SU-DHL-6 (cell line): ENCODE measurements around the gene RAMP3.

Experiments used
- H2AFZ ChIP-seq: fragments of 200-600 bp; sonication (generic); 2 replicates; pipeline ENCODE4 v1.6.1; 2014; ENCODE audit warnings: low read depth, mild to moderate bottlenecking, moderate library complexity, mixed read lengths, antibody characterized with exemption, low read length; ENCODE audit not compliant: severe bottlenecking
- H3F3A ChIP-seq: fragments of 200-600 bp; shearing (Covaris generic); 2 replicates; pipeline ENCODE4 v1.6.0; 2016; ENCODE audit warnings: antibody characterized with exemption, mild to moderate bottlenecking; ENCODE audit not compliant: insufficient read depth
- H3K27ac ChIP-seq: fragments of 200-600 bp; sonication (generic); 2 replicates; pipeline ENCODE4 v1.5.1; 2016; ENCODE audit warnings: low read depth, mild to moderate bottlenecking, low read length, moderate library complexity, mixed read lengths
- H3K27me3 ChIP-seq: fragments of 200-600 bp; sonication (generic), shearing (Covaris generic); 2 replicates; pipeline ENCODE4 v1.6.0; 2014; ENCODE audit warnings: mild to moderate bottlenecking, low read length
- H3K36me3 ChIP-seq: fragments of 200-600 bp; sonication (generic); 2 replicates; pipeline ENCODE4 v1.6.1; 2014; ENCODE audit warnings: mild to moderate bottlenecking, low read length, mixed read lengths
- H3K4me2 ChIP-seq: fragments of 300-600, 200-600 bp; shearing (Covaris generic), sonication (generic); 2 replicates; pipeline ENCODE4 v1.6.0; 2014; ENCODE audit warnings: low read length, low read depth, mild to moderate bottlenecking; ENCODE audit not compliant: poor library complexity, severe bottlenecking
- H3K4me3 ChIP-seq: fragments of 200-600 bp; sonication (generic); 2 replicates; pipeline ENCODE4 v1.5.1; 2014; ENCODE audit warnings: antibody characterized with exemption, low read length, mild to moderate bottlenecking, mixed read lengths; ENCODE audit not compliant: insufficient read depth, poor library complexity, severe bottlenecking
- H3K79me2 ChIP-seq: fragments of 200-600 bp; sonication (generic); 2 replicates; pipeline ENCODE4 v1.6.1; 2014; ENCODE audit warnings: mild to moderate bottlenecking, low read length, moderate library complexity; ENCODE audit not compliant: insufficient read depth
- H3K9ac ChIP-seq: fragments of 200-600 bp; sonication (generic); 2 replicates; pipeline ENCODE4 v1.7.0; 2014; ENCODE audit warnings: mild to moderate bottlenecking, low read length
- H3K9me2 ChIP-seq: fragments of 200-600 bp; sonication (generic); replicated peaks from 2 replicates; pipeline ENCODE4 v1.6.1; 2014; ENCODE audit warnings: low read length; ENCODE audit not compliant: insufficient read depth
- H3K9me3 ChIP-seq: fragments of 200-600 bp; sonication (generic); 2 replicates; pipeline ENCODE4 v1.6.1; 2014; ENCODE audit warnings: low read length, mixed read lengths; ENCODE audit not compliant: insufficient read depth
- H4K20me1 ChIP-seq: fragments of 200-600 bp; sonication (generic); 2 replicates; pipeline ENCODE4 v1.6.1; 2014; ENCODE audit warnings: low read depth, mild to moderate bottlenecking, antibody characterized with exemption, low read length, moderate library complexity, mixed read lengths
- CTCF ChIP-seq: fragments of 200-600 bp; sonication (generic); IDR thresholded peaks from one replicate; pipeline ENCODE4 v1.5.1; 2017; ENCODE audit warnings: antibody characterized with exemption, mild to moderate bottlenecking, low read length, moderate library complexity; ENCODE audit not compliant: insufficient read depth, poor library complexity, severe bottlenecking
- EZH2phosphoT487 ChIP-seq: fragments of 200-600 bp; sonication (generic), shearing (Covaris generic); conservative IDR thresholded peaks from 2 replicates; pipeline ENCODE4 v1.6.1; 2018; ENCODE audit warnings: mild to moderate bottlenecking, antibody characterized with exemption, low read length, moderate library complexity, mixed read lengths

Gene RAMP3

GRCh38 chr7:45156516-45157272 lies 897 bp upstream of the RAMP3 start:
- Histone ChIP-seq H3F3A (no peaks in the 10 kb centered on the region), H3K36me3 (no peaks in the 10 kb centered on the region), H3K9ac (no peak overlapping the region), H3K9me3 (no peaks in the 10 kb centered on the region), H3K9me2 (no peaks in the 10 kb centered on the region), H3K4me3 (no peak overlapping the region), H3K79me2 (no peaks in the 10 kb centered on the region), H4K20me1 (no peaks in the 10 kb centered on the region), H2AFZ (no peak overlapping the region), H3K27me3 (no peaks in the 10 kb centered on the region), H3K27ac (no peak overlapping the region), H3K4me2 (no peak overlapping the region)
- TF ChIP-seq EZH2phosphoT487 (no peak), CTCF (no peak)

GRCh38 chr7:45157286-45157652 lies 322 bp upstream of the RAMP3 start:
- Histone ChIP-seq H3K9me2 (no peaks in the 10 kb centered on the region), H3K79me2 (no peaks in the 10 kb centered on the region), H3K27ac (no peak overlapping the region), H3K36me3 (no peaks in the 10 kb centered on the region), H3K4me3 (no peak overlapping the region), H3K9me3 (no peaks in the 10 kb centered on the region), H3K9ac (no peak overlapping the region), H3K4me2 (no peak overlapping the region), H4K20me1 (no peaks in the 10 kb centered on the region), H3K27me3 (no peaks in the 10 kb centered on the region), H2AFZ (no peak overlapping the region), H3F3A (no peaks in the 10 kb centered on the region)
- TF ChIP-seq CTCF (no peak), EZH2phosphoT487 (no peak)

- no peak overlapping the region for H3K4me2 ChIP-seq
These were observed 880 bp downstream of the RAMP3 start for GRCh38 chr7:45158471-45158870.

More at GRCh38 chr7:45158471-45158870, 880 bp downstream of the RAMP3 start:
- H3K79me2 ChIP-seq: no peaks in the 10 kb centered on the region
- H3K36me3 ChIP-seq: no peaks in the 10 kb centered on the region
- no peaks in the 10 kb centered on the region for H3K27me3 ChIP-seq
- H3F3A ChIP-seq: no peaks in the 10 kb centered on the region
- H3K9me2 ChIP-seq: no peaks in the 10 kb centered on the region
- TF ChIP-seq CTCF (no peak), EZH2phosphoT487 (no peak)
- H3K9me3 ChIP-seq: no peaks in the 10 kb centered on the region
- no peaks in the 10 kb centered on the region for H4K20me1 ChIP-seq
- H3K9ac ChIP-seq: no peak overlapping the region
- H3K4me3 ChIP-seq: no peak overlapping the region
- no peak overlapping the region for H2AFZ ChIP-seq
- no peak overlapping the region for H3K27ac ChIP-seq
